Measurements from ENCODE around the gene OASL.

- TF ChIP-seq CTCF (conservative IDR thresholded peaks at IDR 0.05; ENCODE audit: low read length): no peak
- no peak for TF ChIP-seq EZH2phosphoT487 (IDR thresholded peaks at IDR 0.05; ENCODE audit: borderline replicate concordance)
Observed at GRCh38 chr12:121059031-121059898, 20.2 kb upstream of the OASL start.
